Muscle layer of duodenum (tissue), 2 donors: ENCODE measurements around the gene TTLL1.

Experiments used
- H3K27ac ChIP-seq: one replicate; pipeline ENCODE4 v1.7.0; 2013; ENCODE audit warnings: mild to moderate bottlenecking, low read length
- H3K27me3 ChIP-seq: one replicate; pipeline ENCODE4 v1.7.0; 2013; ENCODE audit warnings: low read depth, mild to moderate bottlenecking, control low read depth, low read length
- H3K36me3 ChIP-seq, 2 donors: one replicate each; pipeline ENCODE4 v1.7.0; 2013; ENCODE audit warnings: low read length in 2 of 2, control low read depth in 1 of 2, mild to moderate bottlenecking in 1 of 2; ENCODE audit not compliant: insufficient read depth in 2 of 2, control insufficient read depth in 1 of 2
- H3K4me1 ChIP-seq, 2 donors: one replicate each; pipeline ENCODE4 v1.7.0; 2013; ENCODE audit warnings: low read length in 2 of 2, mild to moderate bottlenecking in 2 of 2, control low read depth in 1 of 2, moderate library complexity in 1 of 2; ENCODE audit not compliant: insufficient read depth in 2 of 2, control insufficient read depth in 1 of 2
- H3K4me3 ChIP-seq, 2 donors: one replicate each; pipeline ENCODE4 v1.7.0; 2013; ENCODE audit warnings: low read length in 2 of 2, low read depth in 1 of 2, mild to moderate bottlenecking in 1 of 2
- H3K9me3 ChIP-seq, 2 donors: one replicate each; pipeline ENCODE4 v1.7.0; 2013; ENCODE audit warnings: low read length in 2 of 2, control low read depth in 1 of 2, mild to moderate bottlenecking in 1 of 2; ENCODE audit not compliant: control insufficient read depth in 1 of 2
- donor health status: healthy.

The TTLL1 gene

DNA sequence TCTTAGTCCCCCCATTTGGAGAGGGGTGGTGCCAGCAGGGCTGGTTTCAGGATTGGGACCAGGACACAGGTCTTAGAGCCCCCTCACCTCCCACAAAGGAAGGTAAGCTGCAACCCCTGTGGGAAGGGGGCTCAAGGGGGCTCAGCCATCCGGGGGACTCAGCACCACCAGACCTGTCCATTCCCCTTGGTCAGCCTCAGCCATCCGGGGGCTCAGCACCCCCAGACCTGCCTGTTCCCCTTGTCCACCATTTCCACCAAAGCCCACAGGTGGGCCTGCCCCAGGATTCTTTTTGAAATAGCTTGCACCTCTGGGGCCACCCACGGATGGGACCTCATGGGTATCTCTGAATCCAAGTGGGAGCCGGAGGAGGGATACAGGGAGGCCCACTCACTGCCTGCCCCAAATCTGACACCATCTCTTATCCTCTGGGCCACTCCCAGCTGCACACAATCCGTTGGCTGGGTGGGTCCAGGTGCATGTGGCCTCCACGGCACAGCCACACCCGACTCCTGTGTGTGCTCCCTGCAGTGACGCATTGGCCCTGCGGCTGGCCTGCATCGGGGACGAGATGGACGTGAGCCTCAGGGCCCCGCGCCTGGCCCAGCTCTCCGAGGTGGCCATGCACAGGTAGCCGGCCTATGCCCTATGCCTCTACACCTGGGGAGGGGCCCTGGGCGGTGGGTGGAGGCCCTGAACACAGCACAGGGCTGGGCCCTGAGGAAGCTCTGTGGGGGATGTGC lies 38.1 kb upstream of the TTLL1 start:
- Histone ChIP-seq H3K27ac (no peak overlapping the region), H3K4me3 (no peak overlapping the region), H3K27me3 (no peaks in the 10 kb centered on the region), H3K9me3 (no peaks in the 10 kb centered on the region), H3K36me3 (peaks cover 5 to 10% of the 10 kb centered on the region in 2 donors), H3K4me1 (no peaks in the 10 kb centered on the region)

DNA sequence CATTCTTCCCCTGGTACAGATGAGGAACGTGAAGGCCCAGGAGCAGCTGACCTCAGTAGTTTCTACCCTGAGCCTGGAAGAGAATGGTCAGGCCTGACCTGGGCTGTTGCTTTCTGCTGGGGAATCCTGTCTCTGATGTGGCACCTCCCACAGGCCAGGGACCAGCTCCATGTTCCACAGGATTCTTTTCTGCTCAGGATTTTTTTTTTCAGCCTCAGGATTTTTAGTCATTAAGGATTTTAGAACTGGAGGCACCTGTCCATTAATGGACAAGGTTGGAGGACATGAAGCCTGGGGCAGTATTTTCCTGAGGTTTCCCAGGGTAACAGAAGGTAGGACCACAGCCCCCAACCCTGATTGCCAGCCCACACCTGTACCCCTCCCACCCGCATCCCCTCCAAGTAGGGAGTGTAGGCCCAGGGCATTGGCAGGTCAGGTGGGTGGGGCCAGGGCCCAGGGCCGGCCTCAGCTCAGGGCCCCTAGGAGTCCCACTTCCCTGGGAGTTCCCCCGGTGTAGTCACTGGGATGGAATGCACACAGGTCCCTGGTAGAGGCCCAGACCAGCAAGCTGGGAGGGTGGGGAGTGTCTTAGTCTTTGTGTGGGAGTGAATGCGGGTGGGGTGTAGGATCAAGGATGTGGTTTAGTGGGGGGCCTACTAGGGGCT lies 37.4 kb upstream of the TTLL1 start:
- H3K9me3 ChIP-seq, result no peaks in the 10 kb centered on the region
- H3K4me1 ChIP-seq, result no peaks in the 10 kb centered on the region
- no peak overlapping the region for H3K4me3 ChIP-seq
- H3K27me3 ChIP-seq, result no peaks in the 10 kb centered on the region
- no peak overlapping the region for H3K27ac ChIP-seq
- H3K36me3 ChIP-seq, result peaks cover 5% of the 10 kb centered on the region in 2 donors

DNA sequence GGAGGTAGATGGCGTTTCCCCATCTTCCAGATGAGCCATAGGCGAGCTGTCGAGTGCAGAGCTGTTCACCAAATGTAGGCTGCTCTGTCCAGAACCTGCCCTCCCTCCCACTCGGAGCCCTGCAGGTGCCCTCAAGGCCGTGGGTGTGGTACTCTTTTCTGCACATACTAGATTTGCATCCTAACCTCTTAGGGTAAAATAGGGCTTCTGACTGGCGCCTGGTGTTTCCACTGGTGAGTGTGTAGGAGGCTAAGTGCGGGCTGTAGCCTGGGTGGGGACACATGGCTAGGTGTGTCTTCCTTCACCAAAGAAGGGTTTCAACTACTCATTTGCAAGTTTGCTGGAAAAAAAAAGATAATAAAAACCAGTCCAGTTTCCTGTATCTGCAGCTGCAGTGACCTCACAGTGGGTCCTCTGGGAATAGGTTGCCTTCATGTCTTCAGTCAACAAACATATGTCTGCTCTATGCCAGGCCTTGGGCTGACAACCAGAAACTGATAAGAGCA lies 29.8 kb upstream of the TTLL1 start:
- Histone ChIP-seq H3K4me1 (no peaks in the 10 kb centered on the region), H3K36me3 (no peaks in the 10 kb centered on the region), H3K27me3 (no peaks in the 10 kb centered on the region), H3K9me3 (no peaks in the 10 kb centered on the region), H3K27ac (no peak overlapping the region), H3K4me3 (no peak overlapping the region)

DNA sequence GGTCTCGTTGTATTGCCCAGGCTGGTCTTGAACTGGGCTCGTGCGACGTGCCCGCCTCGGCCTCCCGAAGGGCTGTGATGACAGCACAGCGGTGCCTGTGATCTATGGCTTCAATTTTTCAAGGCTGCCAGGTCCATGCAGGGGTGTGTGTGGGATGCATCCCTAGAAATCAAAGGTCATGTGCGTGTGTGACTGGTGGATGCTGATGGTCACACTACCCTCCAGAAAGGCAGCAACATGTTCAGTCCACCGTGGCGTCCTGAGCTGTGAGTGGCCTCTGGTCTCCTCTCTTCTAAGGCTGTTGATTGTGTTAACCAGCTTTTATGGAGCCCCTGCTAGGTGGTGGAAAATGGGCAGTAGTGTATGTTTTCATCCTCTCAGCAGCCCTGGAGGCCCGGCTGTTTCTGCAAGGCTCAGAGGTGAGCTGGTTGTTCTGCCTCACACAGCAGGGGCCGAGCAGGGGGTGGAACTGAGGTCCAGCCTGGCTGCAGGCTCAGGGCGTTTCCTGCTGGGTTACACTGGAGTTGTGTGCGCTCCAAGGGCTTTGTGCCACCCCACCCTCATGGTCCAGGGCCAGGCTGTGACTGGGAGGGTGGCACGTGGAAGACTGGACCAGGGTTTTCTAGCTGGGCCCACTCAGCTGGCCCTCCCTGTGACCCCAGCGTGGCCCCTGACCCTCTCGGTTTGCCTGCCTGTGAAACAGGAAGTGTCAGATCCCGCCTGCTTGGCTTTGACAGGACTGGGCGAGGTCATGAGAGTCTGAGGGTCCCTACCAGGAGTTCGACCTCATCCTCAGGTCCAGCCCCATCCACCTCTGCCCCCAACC lies 29.0 kb upstream of the TTLL1 start:
- no peaks in the 10 kb centered on the region for H3K27me3 ChIP-seq
- H3K4me1 ChIP-seq, result no peaks in the 10 kb centered on the region
- H3K9me3 ChIP-seq, result no peaks in the 10 kb centered on the region
- H3K4me3 ChIP-seq, result no peak overlapping the region
- H3K27ac ChIP-seq, result no peak overlapping the region
- no peaks in the 10 kb centered on the region for H3K36me3 ChIP-seq

DNA sequence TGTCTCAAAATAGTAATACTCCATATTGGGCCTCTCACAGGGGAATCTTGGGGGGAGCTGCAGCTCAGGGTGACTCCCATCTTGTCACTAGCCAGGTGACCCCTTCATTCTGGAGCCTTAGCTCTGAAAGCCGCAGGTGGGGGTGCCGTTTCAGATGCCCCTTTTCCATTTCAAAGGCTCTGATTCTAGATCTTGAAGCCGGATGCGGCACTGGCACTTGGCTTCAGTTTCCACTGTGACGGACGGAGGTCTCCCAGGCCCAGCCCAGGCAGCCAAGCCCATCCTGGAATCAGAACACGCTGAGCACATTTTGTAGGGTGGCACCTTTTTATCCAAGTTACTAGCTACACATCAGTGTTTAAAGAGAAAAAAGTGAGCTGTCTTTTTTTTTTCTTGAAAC lies 27.7 kb upstream of the TTLL1 start:
- Histone ChIP-seq H3K36me3 (no peaks in the 10 kb centered on the region), H3K27me3 (peaks cover 2% of the 10 kb centered on the region), H3K9me3 (no peaks in the 10 kb centered on the region), H3K4me3 (no peak overlapping the region), H3K27ac (no peak overlapping the region), H3K4me1 (no peaks in the 10 kb centered on the region)

DNA sequence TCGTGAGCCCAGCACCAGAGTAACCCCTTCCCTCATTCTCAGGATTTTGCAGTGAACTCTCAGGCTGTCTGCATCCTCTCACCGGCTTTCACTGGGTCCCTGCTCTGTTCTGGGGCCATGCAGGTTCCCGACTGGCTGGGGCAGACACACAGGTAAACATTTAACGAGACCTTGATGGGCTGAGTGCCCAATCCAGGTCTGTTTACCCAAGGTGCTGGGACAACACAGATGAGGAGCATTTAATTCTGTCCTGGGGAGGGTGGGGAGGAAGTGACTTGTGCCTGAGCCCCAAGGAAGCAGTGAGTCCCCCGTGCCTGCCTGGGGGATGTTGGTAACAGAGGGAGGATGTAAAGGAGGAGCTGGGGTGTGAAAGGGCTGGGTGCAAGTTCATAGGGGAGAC lies 25.8 kb upstream of the TTLL1 start:
- Histone ChIP-seq H3K9me3 (no peaks in the 10 kb centered on the region), H3K27ac (no peak overlapping the region), H3K4me1 (peaks cover 0 to 15% of the 10 kb centered on the region in 2 donors), H3K36me3 (no peaks in the 10 kb centered on the region), H3K27me3 (peaks cover 9% of the 10 kb centered on the region), H3K4me3 (no peak overlapping the region)

DNA sequence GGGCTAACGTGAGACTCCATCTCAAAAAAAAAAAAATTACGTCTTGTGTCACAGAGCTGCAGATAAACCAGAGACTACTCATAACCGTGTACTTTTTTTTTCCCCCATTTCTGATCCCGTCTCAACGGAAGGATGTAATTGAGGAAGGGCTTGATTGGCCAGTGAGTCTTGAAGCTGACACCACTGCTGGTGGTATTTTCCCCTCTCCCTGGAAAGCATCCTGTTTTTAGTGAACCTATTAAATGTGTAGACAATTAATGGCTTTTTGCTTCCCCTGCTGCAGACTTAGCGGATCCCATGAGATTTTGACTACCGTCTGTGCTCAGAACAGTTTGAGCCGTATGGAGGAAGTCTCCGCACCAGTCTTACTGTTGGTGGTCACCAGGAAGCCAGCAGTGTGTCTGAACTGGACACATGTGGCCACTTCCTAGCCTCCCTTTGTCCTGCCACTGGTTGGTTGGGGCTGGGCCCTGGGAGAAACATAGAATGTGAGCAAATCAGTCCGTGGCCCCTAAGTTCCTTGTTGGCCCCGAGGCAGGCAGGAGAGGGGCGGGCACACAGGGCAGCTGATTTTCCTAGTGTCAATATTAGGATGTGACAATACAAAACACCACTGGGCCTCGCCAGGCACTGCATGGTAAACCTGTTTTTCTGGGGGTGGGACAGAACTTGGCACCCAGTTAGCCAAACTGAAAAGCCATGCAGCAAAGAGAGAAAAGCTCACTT lies 24.5 kb upstream of the TTLL1 start:
- peaks cover 0 to 16% of the 10 kb centered on the region in 2 donors for H3K4me1 ChIP-seq
- peaks cover 9% of the 10 kb centered on the region for H3K27me3 ChIP-seq
- H3K9me3 ChIP-seq, result no peaks in the 10 kb centered on the region
- H3K36me3 ChIP-seq, result no peaks in the 10 kb centered on the region
- H3K4me3 ChIP-seq, result no peak overlapping the region
- H3K27ac ChIP-seq, result no peak overlapping the region

DNA sequence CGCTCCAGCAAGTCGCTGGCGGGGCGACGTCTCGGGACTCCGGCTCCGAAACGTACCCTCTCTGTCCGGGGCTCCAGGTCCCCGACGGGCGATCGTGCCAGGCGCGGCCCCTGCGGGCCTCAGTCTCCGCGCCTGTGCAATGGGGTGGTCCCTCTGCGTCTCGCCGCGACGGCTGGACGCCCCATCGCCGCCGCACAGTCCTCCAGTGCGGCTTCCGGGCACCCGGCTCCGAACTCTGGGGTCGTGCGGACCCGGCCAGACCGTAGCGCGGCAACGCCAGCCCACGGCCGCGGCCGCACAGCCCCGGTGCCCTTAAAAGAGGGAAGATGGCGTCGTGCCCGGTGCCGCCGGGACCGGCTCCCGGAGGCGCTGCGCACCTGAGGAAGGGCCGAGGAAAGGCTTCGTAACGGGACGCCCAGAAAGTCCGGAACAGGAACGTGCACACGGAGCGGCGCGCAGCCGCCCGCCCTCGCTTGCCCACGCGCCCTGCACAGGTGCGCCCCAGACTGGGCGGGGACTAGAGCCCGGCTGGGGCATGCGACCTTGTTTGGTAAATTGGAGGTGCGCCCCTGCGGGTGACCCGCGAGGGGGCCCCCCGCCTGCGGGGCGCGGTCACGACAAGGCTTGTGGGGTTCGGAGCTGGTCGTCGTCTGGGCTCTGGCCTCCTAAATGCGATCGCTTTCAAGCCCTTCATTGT lies 21.9 kb upstream of the TTLL1 start:
- no peaks in the 10 kb centered on the region for H3K9me3 ChIP-seq
- H3K4me3 ChIP-seq, result peak overlapping the region; percentile 48 to 71
- peaks cover 0 to 16% of the 10 kb centered on the region in 2 donors for H3K4me1 ChIP-seq
- no peak overlapping the region for H3K27ac ChIP-seq
- no peaks in the 10 kb centered on the region for H3K36me3 ChIP-seq
- H3K27me3 ChIP-seq, result peaks cover 9% of the 10 kb centered on the region

DNA sequence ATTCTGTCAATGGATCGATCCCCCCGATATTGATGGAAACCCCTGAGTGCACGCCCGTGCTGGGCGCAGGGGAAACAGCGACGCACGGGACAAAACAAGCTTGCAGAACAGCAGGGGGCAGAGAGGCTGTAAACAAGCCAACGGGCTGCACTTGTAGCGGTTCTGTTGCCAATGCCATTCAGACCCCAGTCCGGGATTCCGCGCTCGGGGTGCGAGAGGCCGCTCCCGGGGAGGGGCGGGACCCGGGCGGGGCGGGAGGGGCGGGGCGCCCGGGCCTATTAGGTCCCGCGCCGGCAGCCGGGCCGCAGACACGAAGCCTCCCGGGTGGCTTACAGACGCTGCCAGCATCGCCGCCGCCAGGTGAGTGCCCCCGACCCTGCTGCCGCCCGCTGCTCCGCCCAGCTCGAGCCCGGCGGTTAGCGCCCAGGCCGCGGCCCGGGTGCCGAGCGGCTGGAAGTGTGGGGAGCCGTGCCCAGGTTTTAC lies 21.3 kb upstream of the TTLL1 start, which contains the start of gene BIK:
Gene BIK (plus strand): TSS at position 307 of the 483 bp plus-strand sequence. CDS start 13,273 bp downstream, outside the sequence.
- Histone ChIP-seq H3K27ac (no peak within 1 kb of the TSS), H3K9me3 (no peaks in the 10 kb centered on the region), H3K4me3 (peak within 1 kb of the TSS; percentile 55 to 71), H3K4me1 (peaks cover 0 to 16% of the 10 kb centered on the region in 2 donors), H3K36me3 (no peaks in the 10 kb centered on the region), H3K27me3 (peaks cover 9% of the 10 kb centered on the region)

DNA sequence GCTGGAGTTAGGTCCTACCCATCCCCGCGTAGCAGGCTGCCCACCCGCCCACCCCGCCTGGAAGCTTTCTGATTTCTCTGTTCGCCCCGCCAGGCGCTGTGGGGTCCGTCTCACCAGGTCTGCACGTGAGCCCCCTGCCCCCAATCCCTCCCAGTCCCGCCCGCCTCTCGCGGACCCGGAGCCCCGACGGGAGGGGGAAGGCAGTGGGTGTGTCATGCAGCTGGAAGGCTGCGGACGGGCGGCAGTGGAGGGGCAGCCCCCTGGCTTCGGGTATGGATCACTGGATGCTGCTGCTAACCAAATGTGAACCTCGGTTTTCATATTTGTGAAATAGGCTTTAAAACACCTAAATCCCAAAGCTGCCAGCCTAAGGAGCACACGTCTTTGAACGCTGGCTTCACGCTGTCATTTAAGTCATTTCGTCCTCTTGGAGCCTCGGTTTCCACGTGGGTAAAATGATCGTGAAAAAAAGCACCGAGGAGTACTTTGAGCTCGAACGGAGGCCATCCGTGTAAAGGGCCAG lies 20.8 kb upstream of the TTLL1 start:
- peaks cover 9% of the 10 kb centered on the region for H3K27me3 ChIP-seq
- peaks cover 0 to 16% of the 10 kb centered on the region in 2 donors for H3K4me1 ChIP-seq
- H3K9me3 ChIP-seq, result no peaks in the 10 kb centered on the region
- H3K36me3 ChIP-seq, result no peaks in the 10 kb centered on the region
- H3K27ac ChIP-seq, result no peak overlapping the region
- peak overlapping the region; percentile 55 to 71 for H3K4me3 ChIP-seq
